HEK293 (cell line): ENCODE measurements around the gene SECTM1.

Source experiments
- ATF2 ChIP-seq: fragments of 450-650 bp; formaldehyde crosslinking; IDR thresholded peaks from 2 replicates; pipeline ENCODE4 v1.5.1; 2016; ENCODE audit warnings: missing biosample characterization, missing genetic modification characterization, low read depth
- FEZF1 ChIP-seq: fragments of 450-650 bp; formaldehyde crosslinking; IDR thresholded peaks from 2 replicates; pipeline ENCODE4 v1.5.1; 2016; ENCODE audit warnings: missing biosample characterization, missing genetic modification characterization
- GLIS1 ChIP-seq: fragments of 450-650 bp; formaldehyde crosslinking; IDR thresholded peaks from 2 replicates; pipeline ENCODE4 v1.5.1; 2016; ENCODE audit warnings: missing biosample characterization, missing genetic modification characterization
- HIC1 ChIP-seq: fragments of 450-650 bp; formaldehyde crosslinking; IDR thresholded peaks from 2 replicates; pipeline ENCODE4 v1.5.1; 2016; ENCODE audit warnings: missing biosample characterization, missing genetic modification characterization
- HOXA7 ChIP-seq: sonication (generic); formaldehyde crosslinking; IDR thresholded peaks from 2 replicates; pipeline ENCODE4 v1.8.1; 2022; ENCODE audit warnings: missing genetic modification reagents, borderline replicate concordance
- IKZF3 ChIP-seq: fragments of 450-650 bp; IDR thresholded peaks from 2 replicates; pipeline ENCODE4 v1.5.0; 2018; ENCODE audit warnings: missing biosample characterization, mild to moderate bottlenecking, missing genetic modification characterization, moderate library complexity
- KLF10 ChIP-seq: fragments of 450-650 bp; IDR thresholded peaks from 2 replicates; pipeline ENCODE4 v1.5.1; 2018; ENCODE audit warnings: missing biosample characterization, mild to moderate bottlenecking, missing genetic modification characterization
- KLF17 ChIP-seq: fragments of 450-650 bp; formaldehyde crosslinking; IDR thresholded peaks from 2 replicates; pipeline ENCODE4 v1.5.1; 2016; ENCODE audit warnings: missing biosample characterization, missing genetic modification characterization
- KLF7 ChIP-seq: fragments of 450-650 bp; formaldehyde crosslinking; IDR thresholded peaks from 2 replicates; pipeline ENCODE4 v1.5.1; 2016; ENCODE audit warnings: missing biosample characterization, missing genetic modification characterization, borderline replicate concordance
- OVOL3 ChIP-seq: fragments of 450-650 bp; formaldehyde crosslinking; IDR thresholded peaks from 2 replicates; pipeline ENCODE4 v1.5.1; 2016; ENCODE audit warnings: missing biosample characterization, missing genetic modification characterization
- PRDM6 ChIP-seq: fragments of 450-650 bp; formaldehyde crosslinking; IDR thresholded peaks from 2 replicates; pipeline ENCODE4 v1.5.1; 2017; ENCODE audit warnings: missing biosample characterization, missing genetic modification characterization
- RBAK ChIP-seq: fragments of 450-650 bp; formaldehyde crosslinking; IDR thresholded peaks from 2 replicates; pipeline ENCODE4 v1.5.1; 2016; ENCODE audit warnings: missing biosample characterization, missing genetic modification characterization
- SP2 ChIP-seq: fragments of 450-650 bp; formaldehyde crosslinking; IDR thresholded peaks from 2 replicates; pipeline ENCODE4 v1.5.1; 2016; ENCODE audit warnings: missing biosample characterization, missing genetic modification characterization
- ZFP41 ChIP-seq: fragments of 450-650 bp; formaldehyde crosslinking; IDR thresholded peaks from 2 replicates; pipeline ENCODE4 v1.5.1; 2016; ENCODE audit warnings: missing biosample characterization, missing genetic modification characterization, borderline replicate concordance
- ZNF114 ChIP-seq: fragments of 450-650 bp; formaldehyde crosslinking; IDR thresholded peaks from 2 replicates; pipeline ENCODE4 v1.5.0; 2017; ENCODE audit warnings: missing biosample characterization, missing genetic modification characterization
- ZNF155 ChIP-seq: fragments of 450-650 bp; formaldehyde crosslinking; IDR thresholded peaks from 2 replicates; pipeline ENCODE4 v1.5.1; 2016; ENCODE audit warnings: missing biosample characterization, missing genetic modification characterization
- ZNF24 ChIP-seq: fragments of 450-650 bp; formaldehyde crosslinking; IDR thresholded peaks from 2 replicates; pipeline ENCODE4 v1.5.1; 2016; ENCODE audit warnings: missing biosample characterization, missing genetic modification characterization
- ZNF280D ChIP-seq: fragments of 450-650 bp; formaldehyde crosslinking; IDR thresholded peaks from 2 replicates; pipeline ENCODE4 v1.5.1; 2016; ENCODE audit warnings: missing biosample characterization, missing genetic modification characterization
- ZNF335 ChIP-seq: fragments of 450-650 bp; formaldehyde crosslinking; conservative IDR thresholded peaks from 2 replicates; pipeline ENCODE4 v1.5.1; 2016; ENCODE audit warnings: missing biosample characterization, missing genetic modification characterization
- ZNF391 ChIP-seq: fragments of 450-650 bp; formaldehyde crosslinking; IDR thresholded peaks from 2 replicates; pipeline ENCODE4 v1.5.1; 2016; ENCODE audit warnings: low read depth, missing biosample characterization, missing genetic modification characterization, borderline replicate concordance
- ZNF423 ChIP-seq: fragments of 450-650 bp; formaldehyde crosslinking; IDR thresholded peaks from 2 replicates; pipeline ENCODE4 v1.5.1; 2016; ENCODE audit warnings: missing biosample characterization, missing genetic modification characterization
- ZNF449 ChIP-seq: fragments of 450-650 bp; formaldehyde crosslinking; IDR thresholded peaks from 2 replicates; pipeline ENCODE4 v1.5.1; 2017; ENCODE audit warnings: missing biosample characterization, mild to moderate bottlenecking, missing genetic modification characterization, moderate library complexity
- ZNF48 ChIP-seq: fragments of 450-650 bp; formaldehyde crosslinking; IDR thresholded peaks from 2 replicates; pipeline ENCODE4 v1.5.1; 2016; ENCODE audit warnings: missing biosample characterization, missing genetic modification characterization
- ZNF513 ChIP-seq: fragments of 450-650 bp; IDR thresholded peaks from 2 replicates; pipeline ENCODE4 v1.5.1; 2018; ENCODE audit warnings: missing biosample characterization, missing genetic modification characterization
- ZNF514 ChIP-seq: fragments of 450-650 bp; formaldehyde crosslinking; IDR thresholded peaks from 2 replicates; pipeline ENCODE4 v1.5.1; 2016; ENCODE audit warnings: missing biosample characterization, missing genetic modification characterization
- ZNF560 ChIP-seq: fragments of 450-650 bp; formaldehyde crosslinking; IDR thresholded peaks from 2 replicates; pipeline ENCODE4 v1.5.1; 2017; ENCODE audit warnings: missing biosample characterization, missing genetic modification characterization, borderline replicate concordance
- ZNF629 ChIP-seq: fragments of 450-650 bp; formaldehyde crosslinking; IDR thresholded peaks from 2 replicates; pipeline ENCODE4 v1.5.1; 2017; ENCODE audit warnings: missing biosample characterization, missing genetic modification characterization
- ZNF792 ChIP-seq: fragments of 450-650 bp; formaldehyde crosslinking; IDR thresholded peaks from 2 replicates; pipeline ENCODE4 v1.5.1; 2016; ENCODE audit warnings: missing biosample characterization, missing genetic modification characterization

Gene SECTM1

GRCh38 chr17:82323514-82324234 is 9.9 kb downstream of the SECTM1 start (continued):
- no peak for TF ChIP-seq KLF17
- no peak for TF ChIP-seq RBAK
- TF ChIP-seq ZNF792 (tag by site-specific recombination) = no peak
- no peak for TF ChIP-seq ZFP41
- no peak for TF ChIP-seq ZNF391
- TF ChIP-seq ZNF155 (tag by site-specific recombination) = no peak
- TF ChIP-seq ZNF629 = no peak
- TF ChIP-seq IKZF3 = no peak
- no peak for TF ChIP-seq ZNF48 (tag by site-specific recombination)
- TF ChIP-seq ATF2 (tag by site-specific recombination) = no peak
- TF ChIP-seq KLF10 (tag by site-specific recombination) = no peak
- no peak for TF ChIP-seq ZNF449
- no peak for TF ChIP-seq HIC1 (tag by site-specific recombination)
- TF ChIP-seq KLF7 (tag by site-specific recombination) = no peak
- no peak for TF ChIP-seq ZNF280D (tag by site-specific recombination)
- no peak for TF ChIP-seq ZNF514 (tag by site-specific recombination)
- TF ChIP-seq SP2 (tag by site-specific recombination) = peak; percentile 9; the same call in 1 of the 2 replicates
- peak; percentile 29; the same call in 1 of the 2 replicates for TF ChIP-seq ZNF423 (tag by site-specific recombination)
- TF ChIP-seq OVOL3 = no peak
- no peak for TF ChIP-seq ZNF24
- TF ChIP-seq ZNF560 (tag by site-specific recombination) = no peak
- TF ChIP-seq ZNF335 (tag by site-specific recombination) = no peak
- no peak for TF ChIP-seq FEZF1 (tag by site-specific recombination)
- no peak for TF ChIP-seq ZNF513 (tag by site-specific recombination)
- TF ChIP-seq GLIS1 (tag by site-specific recombination) = no peak
- no peak for TF ChIP-seq PRDM6 (tag by site-specific recombination)
- no peak for TF ChIP-seq ZNF114 (tag by site-specific recombination)
- no peak for TF ChIP-seq HOXA7 (CRISPR knock-in tag)
